K562 (cell line): ENCODE data around the gene CHAC1. TPM values are rescaled to one million over a fixed set of nuclear protein-coding genes. Genes with fewer than 3 reads are reported as not detected.

Experiments
- DLX4 ChIP-seq: fragments of 250-450 bp; sonication (Bioruptor Pico); IDR thresholded peaks from 2 replicates; pipeline ENCODE4 v1.6.1; 2021; ENCODE audit warnings: mild to moderate bottlenecking
- HBP1 ChIP-seq: fragments of 450-650 bp; formaldehyde crosslinking; IDR thresholded peaks from 2 replicates; pipeline ENCODE4 v1.4.0; 2022; ENCODE audit warnings: missing genetic modification characterization
- KAT2B ChIP-seq: IDR thresholded peaks from one replicate; pipeline ENCODE4 v1.6.1; 2012; ENCODE audit warnings: low read depth, mild to moderate bottlenecking, control low read depth, inconsistent platforms, low read length, moderate library complexity
- NCOA2 ChIP-seq, 2 experiments: fragments of 450-650 bp; IDR thresholded peaks; 2 replicates each; pipeline ENCODE4 v1.6.1; 2018; ENCODE audit warnings: mild to moderate bottlenecking in 2 of 2, moderate library complexity in 1 of 2; ENCODE audit not compliant: partially characterized antibody in 2 of 2
- RCOR1 ChIP-seq, 2 experiments: IDR thresholded peaks; 2 replicates each; pipeline ENCODE4 v1.6.1; 2012; ENCODE audit warnings: low read depth in 2 of 2, low read length in 2 of 2, borderline replicate concordance in 1 of 2, improper control_type of control experiment in 1 of 2
- SOX6 ChIP-seq: fragments of 450-650 bp; IDR thresholded peaks from 2 replicates; pipeline ENCODE4 v1.6.1; 2014; ENCODE audit warnings: mild to moderate bottlenecking
- SRF ChIP-seq, 2 experiments: fragments of 250-450, 450-650 bp in 1 of 2; sonication (Bioruptor Pico) in 1 of 2; sonication (generic) in 1 of 2; formaldehyde crosslinking; IDR thresholded peaks; 2 replicates each; pipeline versions ENCODE4 v1.5.0 to v1.5.1; 2020 to 2022; ENCODE audit warnings: mild to moderate bottlenecking in 1 of 2, missing genetic modification reagents in 1 of 2
- SRSF1 ChIP-seq: fragments of 200-400 bp; formaldehyde crosslinking; IDR thresholded peaks from 2 replicates; pipeline ENCODE4 v1.6.1; 2017; ENCODE audit warnings: mild to moderate bottlenecking, low read depth, low read length, moderate library complexity
- ZNF518B ChIP-seq: fragments of 250-450 bp; sonication (Bioruptor Pico); IDR thresholded peaks from 2 replicates; pipeline ENCODE4 v1.5.0; 2021; ENCODE audit warnings: mild to moderate bottlenecking, moderate library complexity
- ZNF639 ChIP-seq, 2 experiments: fragments of 200-800 bp in 1 of 2; sonication (Bioruptor generic) in 1 of 2; sonication (generic) in 1 of 2; formaldehyde crosslinking in 1 of 2; IDR thresholded peaks in 1 of 2; conservative IDR thresholded peaks in 1 of 2; 2 replicates each; pipeline versions ENCODE4 v1.5.0 to v1.6.1; 2016 to 2020; ENCODE audit warnings: missing compliant biosample characterization in 1 of 2, missing genetic modification characterization in 1 of 2, missing genetic modification reagents in 1 of 2
- ZSCAN32 ChIP-seq: fragments of 450-650 bp; formaldehyde crosslinking; IDR thresholded peaks from 2 replicates; pipeline ENCODE4 v1.4.0; 2020; ENCODE audit warnings: mild to moderate bottlenecking, moderate library complexity
- polyA plus RNA-seq, 8 experiments: library from polyadenylated mRNA; depleted of rRNA in 4 of 8; stranded (reverse) in 5 of 8; unstranded in 3 of 8; fragments of >200 nt; fragmentation: Nextera tagmentation in 2 of 8; fragmentation: Illumina TruSeq in 1 of 8; extraction: Ambion mirVana in 2 of 8; extraction: Trizol in 1 of 8; gene quantifications; 2 replicates each; pipeline versions ENCODE4 v1.2.1 to v1.2.3, GENCODE V29; 2011 to 2014; ENCODE audit warnings: inconsistent platforms in 1 of 8, missing spikeins in 1 of 8
- total RNA-seq, 7 experiments: library from RNA; depleted of rRNA in 6 of 7; stranded (reverse); fragments of >200 nt in 6 of 7; fragmentation: Illumina TruSeq in 2 of 7; extraction: Trizol in 2 of 7; gene quantifications; 2 replicates each; pipeline versions ENCODE4 v1.2.1 to v1.2.3, GENCODE V29; 2011 to 2021; ENCODE audit warnings: low replicate concordance in 1 of 7
- TF ChIP-seq, protein P1 (sequence below): fragments of 450-650 bp; IDR thresholded peaks from 2 replicates; pipeline ENCODE4 v1.6.1; 2016; ENCODE audit warnings: low read depth, mild to moderate bottlenecking, moderate library complexity
- TF ChIP-seq, protein P2 (sequence below): sonication (generic); formaldehyde crosslinking; IDR thresholded peaks from 2 replicates; pipeline ENCODE4 v1.8.0; 2023; ENCODE audit warnings: mild to moderate bottlenecking, missing genetic modification reagents

The CHAC1 gene
- total and polyA plus RNA-seq, 9 of the 15 experiments (the other 6 are each of a cell fraction or from before 2014, with no cell fraction given) = 0.47 to 39.0 (median 7.5) TPM

GRCh38 chr15:40906091-40906990 is 46.9 kb upstream of the CHAC1 start (continued):
- no peak for TF ChIP-seq DLX4 (CRISPR knock-in tag)
- TF ChIP-seq SOX6 = peak; percentile 25; the same call in 1 of the 2 replicates
- TF ChIP-seq SRSF1 = no peak
- peak in 1 of 2 experiments; percentile 37; a peak in 1 of 4 replicates for TF ChIP-seq RCOR1 (IDR thresholded peaks at IDR 0.05; ENCODE audit: borderline replicate concordance in 1 of 2, low read depth in 2 of 2, low read length in 2 of 2)
- TF ChIP-seq, protein P1, sequence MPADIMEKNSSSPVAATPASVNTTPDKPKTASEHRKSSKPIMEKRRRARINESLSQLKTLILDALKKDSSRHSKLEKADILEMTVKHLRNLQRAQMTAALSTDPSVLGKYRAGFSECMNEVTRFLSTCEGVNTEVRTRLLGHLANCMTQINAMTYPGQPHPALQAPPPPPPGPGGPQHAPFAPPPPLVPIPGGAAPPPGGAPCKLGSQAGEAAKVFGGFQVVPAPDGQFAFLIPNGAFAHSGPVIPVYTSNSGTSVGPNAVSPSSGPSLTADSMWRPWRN = no peak
- no peak for TF ChIP-seq NCOA2 (IDR thresholded peaks at IDR 0.05; ENCODE audit: partially characterized antibody in 2 of 2)
- TF ChIP-seq HBP1 = 0 out of 2 replicates have a peak, but pooled peaks have one; percentile 15
- TF ChIP-seq, protein P2, sequence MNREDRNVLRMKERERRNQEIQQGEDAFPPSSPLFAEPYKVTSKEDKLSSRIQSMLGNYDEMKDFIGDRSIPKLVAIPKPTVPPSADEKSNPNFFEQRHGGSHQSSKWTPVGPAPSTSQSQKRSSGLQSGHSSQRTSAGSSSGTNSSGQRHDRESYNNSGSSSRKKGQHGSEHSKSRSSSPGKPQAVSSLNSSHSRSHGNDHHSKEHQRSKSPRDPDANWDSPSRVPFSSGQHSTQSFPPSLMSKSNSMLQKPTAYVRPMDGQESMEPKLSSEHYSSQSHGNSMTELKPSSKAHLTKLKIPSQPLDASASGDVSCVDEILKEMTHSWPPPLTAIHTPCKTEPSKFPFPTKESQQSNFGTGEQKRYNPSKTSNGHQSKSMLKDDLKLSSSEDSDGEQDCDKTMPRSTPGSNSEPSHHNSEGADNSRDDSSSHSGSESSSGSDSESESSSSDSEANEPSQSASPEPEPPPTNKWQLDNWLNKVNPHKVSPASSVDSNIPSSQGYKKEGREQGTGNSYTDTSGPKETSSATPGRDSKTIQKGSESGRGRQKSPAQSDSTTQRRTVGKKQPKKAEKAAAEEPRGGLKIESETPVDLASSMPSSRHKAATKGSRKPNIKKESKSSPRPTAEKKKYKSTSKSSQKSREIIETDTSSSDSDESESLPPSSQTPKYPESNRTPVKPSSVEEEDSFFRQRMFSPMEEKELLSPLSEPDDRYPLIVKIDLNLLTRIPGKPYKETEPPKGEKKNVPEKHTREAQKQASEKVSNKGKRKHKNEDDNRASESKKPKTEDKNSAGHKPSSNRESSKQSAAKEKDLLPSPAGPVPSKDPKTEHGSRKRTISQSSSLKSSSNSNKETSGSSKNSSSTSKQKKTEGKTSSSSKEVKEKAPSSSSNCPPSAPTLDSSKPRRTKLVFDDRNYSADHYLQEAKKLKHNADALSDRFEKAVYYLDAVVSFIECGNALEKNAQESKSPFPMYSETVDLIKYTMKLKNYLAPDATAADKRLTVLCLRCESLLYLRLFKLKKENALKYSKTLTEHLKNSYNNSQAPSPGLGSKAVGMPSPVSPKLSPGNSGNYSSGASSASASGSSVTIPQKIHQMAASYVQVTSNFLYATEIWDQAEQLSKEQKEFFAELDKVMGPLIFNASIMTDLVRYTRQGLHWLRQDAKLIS (CRISPR knock-in tag) = 0 out of 2 replicates have a peak, but pooled peaks have one; percentile 0
- TF ChIP-seq ZNF518B = no peak
- TF ChIP-seq ZNF639 (CRISPR knock-in tag; conservative IDR thresholded peaks at IDR 0.05 in 1 of 2, IDR thresholded peaks at IDR 0.05 in 1 of 2) = no peak
- peak in 1 of 2 experiments; percentile 58; a peak in 1 of 4 replicates for TF ChIP-seq SRF (CRISPR knock-in tag; IDR thresholded peaks at IDR 0.05)
- TF ChIP-seq KAT2B = no peak
- TF ChIP-seq ZSCAN32 (CRISPR knock-in tag) = no peak
